ENCODE results near the gene GLT6D1.

GRCh38 chr9:135669616-135670285 lies 30.4 kb upstream of the GLT6D1 start:
- TF ChIP-seq ZNF253 (CRISPR knock-in tag; IDR thresholded peaks at IDR 0.05; ENCODE audit: borderline replicate concordance) = no peak
- no peak for TF ChIP-seq ZBED4 (CRISPR knock-in tag; IDR thresholded peaks at IDR 0.05; ENCODE audit: borderline replicate concordance)
- TF ChIP-seq SRF (IDR thresholded peaks at IDR 0.05; ENCODE audit: low read depth, low read length) = no peak
- no peak for TF ChIP-seq CHD2 (IDR thresholded peaks at IDR 0.05; ENCODE audit: low read depth, low read length)
- no peak for TF ChIP-seq ZFP1 (CRISPR knock-in tag; IDR thresholded peaks at IDR 0.05)
- no peak for TF ChIP-seq CTCF (CRISPR knock-in tag; IDR thresholded peaks at IDR 0.05)
- TF ChIP-seq GATAD1 (CRISPR knock-in tag; IDR thresholded peaks at IDR 0.05) = no peak
- no peak for TF ChIP-seq KLF15 (CRISPR knock-in tag; IDR thresholded peaks at IDR 0.05; ENCODE audit: borderline replicate concordance)
- no peak for TF ChIP-seq SMC3 (IDR thresholded peaks at IDR 0.05; ENCODE audit: low read length)
- no peak for TF ChIP-seq TEF (CRISPR knock-in tag; IDR thresholded peaks at IDR 0.05)
- TF ChIP-seq TEAD3 (CRISPR knock-in tag; optimal IDR thresholded peaks at IDR 0.05; ENCODE audit: borderline replicate concordance) = no peak
- TF ChIP-seq ZNF333 (CRISPR knock-in tag; IDR thresholded peaks at IDR 0.05; ENCODE audit: borderline replicate concordance) = no peak
